Epithelial cell of proximal tubule (primary cell): ENCODE data around the gene SLC39A11. TPM values are rescaled to one million over a fixed set of nuclear protein-coding genes. Genes with fewer than 3 reads are reported as not detected.
"Not testable (repeated sequence)": the region's sequence is repeated elsewhere in the genome, so short reads cannot be mapped to it uniquely, and the experiment has no call there.

Experiments used
- DNase-seq: peaks from one replicate; pipeline ENCODE4 v3.0.0-alpha.2; 2011; ENCODE audit warnings: low read depth
- H3K4me3 ChIP-seq: 2 replicates; pipeline ENCODE4 v1.5.1; 2011; ENCODE audit warnings: low read depth, mild to moderate bottlenecking, low read length
- CTCF ChIP-seq: conservative IDR thresholded peaks from 2 replicates; pipeline ENCODE4 v1.5.1; 2012; ENCODE audit warnings: low read depth, mild to moderate bottlenecking, low read length
- total RNA-seq: library from RNA; depleted of rRNA; stranded (reverse); fragments of >200 nt; gene quantifications from 2 replicates; pipeline ENCODE4 v1.2.3, GENCODE V29; 2015

SLC39A11 gene
- total RNA-seq, 1 donor from 2014 or later = 12.6 TPM

- H3K4me3 ChIP-seq = no peak overlapping the region
- DNase-seq = no peak
- TF ChIP-seq CTCF = no peak
These were observed 41.6 kb upstream of the SLC39A11 start for GRCh38 chr17:73133911-73134649.

- TF ChIP-seq CTCF = no peak
- no peak for DNase-seq
- no peak overlapping the region for H3K4me3 ChIP-seq
These were observed 39.6 kb upstream of the SLC39A11 start for GRCh38 chr17:73132085-73132492.

DNA sequence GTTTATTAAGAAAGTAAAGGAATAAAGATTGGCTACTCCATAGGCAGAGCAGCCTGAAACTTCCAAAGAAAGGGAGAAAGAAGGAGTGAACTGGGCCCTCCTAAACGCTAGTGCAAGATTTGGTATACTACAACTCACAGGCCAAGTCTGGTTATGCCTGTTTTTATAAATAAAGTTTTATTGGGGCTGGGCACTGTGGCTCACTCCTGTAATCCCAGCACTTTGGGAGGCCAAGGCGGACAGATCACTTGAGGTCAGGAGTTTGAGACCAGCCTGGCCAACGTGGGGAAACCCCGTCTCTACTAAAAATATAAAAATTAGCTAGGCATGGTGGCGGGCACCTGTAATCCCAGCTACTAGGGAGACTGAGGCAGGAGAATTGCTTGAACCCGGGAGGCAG lies 39.0 kb upstream of the SLC39A11 start:
- H3K4me3 ChIP-seq, DNase-seq: not testable (repeated sequence)

GRCh38 chr17:73130977-73131376 lies 38.5 kb upstream of the SLC39A11 start:
- TF ChIP-seq CTCF = no peak
- H3K4me3 ChIP-seq = no peak overlapping the region
- DNase-seq = no peak

DNA sequence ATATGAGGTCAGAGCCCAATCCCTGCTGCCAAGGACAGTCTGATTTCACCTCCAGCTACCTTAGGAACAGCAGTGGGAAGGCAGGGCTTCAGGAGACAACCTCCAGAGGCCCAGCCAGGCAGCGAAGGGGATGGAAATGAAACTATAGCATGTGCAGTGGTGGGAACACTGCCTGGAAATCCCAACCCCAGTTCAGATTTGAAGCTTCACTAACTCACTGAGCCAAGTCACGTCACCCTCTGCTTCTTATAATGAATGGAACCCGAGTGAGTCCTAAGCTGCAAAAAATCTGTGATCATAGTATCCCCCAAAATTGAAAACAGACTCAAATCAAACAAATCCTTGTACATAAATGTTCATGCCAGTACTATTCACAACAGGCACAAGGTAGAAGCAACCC lies 36.0 kb upstream of the SLC39A11 start:
- no peak for DNase-seq
- TF ChIP-seq CTCF = no peak
- no peak overlapping the region for H3K4me3 ChIP-seq

GRCh38 chr17:73126716-73127473 lies 34.4 kb upstream of the SLC39A11 start:
- DNase-seq = no peak
- TF ChIP-seq CTCF = no peak
- H3K4me3 ChIP-seq = no peak overlapping the region

DNA sequence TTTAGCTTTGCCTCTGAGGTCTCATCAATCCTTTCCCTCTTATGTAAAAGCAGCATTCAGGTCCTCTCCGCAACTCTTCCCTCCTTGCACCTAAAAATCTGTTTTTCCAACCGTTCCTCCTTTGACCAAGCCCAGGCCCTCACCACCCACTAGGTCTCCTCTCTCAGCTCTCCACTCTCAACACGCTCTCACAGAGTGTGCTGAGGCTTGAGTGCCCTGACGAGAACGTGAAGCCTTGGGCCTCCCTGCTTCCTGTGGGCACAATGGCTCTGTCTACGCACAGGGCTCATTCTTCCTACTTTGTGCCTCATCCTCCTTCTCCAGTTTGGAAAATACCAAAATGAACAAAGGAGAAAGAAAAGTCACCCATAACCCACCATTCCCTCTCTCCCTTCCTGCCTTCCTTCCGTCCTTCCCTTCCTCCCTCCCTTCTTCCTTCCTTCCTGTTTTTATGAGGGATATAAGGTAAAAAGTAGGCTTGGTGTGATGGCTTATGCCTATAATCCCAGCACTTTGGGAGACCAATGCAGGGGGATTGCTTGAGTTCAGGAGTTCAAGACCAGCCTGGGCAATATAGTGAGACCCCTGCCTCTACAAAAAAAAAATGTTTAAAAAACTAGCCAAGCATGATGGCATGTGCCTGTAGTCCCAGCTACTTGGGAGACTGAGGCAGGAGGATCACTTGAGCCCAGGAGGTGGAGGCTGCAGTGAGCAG lies 31.3 kb upstream of the SLC39A11 start:
- no peak overlapping the region for H3K4me3 ChIP-seq
- TF ChIP-seq CTCF = no peak
- no peak for DNase-seq
